Thyroid gland (tissue), 4 donors: ENCODE measurements around the gene APOF. TPM values are rescaled to one million over a fixed set of nuclear protein-coding genes. Genes with fewer than 3 reads are reported as not detected.

Experiments
- DNase-seq, 2 donors: peaks; one replicate each; pipeline ENCODE4 v3.0.0-alpha.2; 2019
- H3K27ac ChIP-seq, 3 donors: fragments of 200-600 bp; sonication (generic); 1 replicate in 2 of 3; 2 replicates in 1 of 3; pipeline ENCODE4 v1.5.1; 2016 to 2019; ENCODE audit warnings: mild to moderate bottlenecking in 1 of 3, moderate library complexity in 1 of 3
- H3K27me3 ChIP-seq: fragments of 200-600 bp; sonication (generic); one replicate; pipeline ENCODE4 v1.5.1; 2019
- H3K36me3 ChIP-seq, 2 donors: fragments of 200-600 bp; sonication (generic); one replicate each; pipeline ENCODE4 v1.5.1; 2016 to 2019
- H3K4me1 ChIP-seq, 2 donors: fragments of 200-600 bp; sonication (generic); one replicate each; pipeline ENCODE4 v1.5.1; 2017 to 2019
- H3K4me3 ChIP-seq, 3 donors: fragments of 200-600 bp; sonication (generic); replicated peaks in 1 of 3; 1 replicate in 2 of 3; 2 replicates in 1 of 3; pipeline ENCODE4 v1.5.1; 2016; ENCODE audit warnings: mild to moderate bottlenecking in 1 of 3
- H3K9me3 ChIP-seq: fragments of 200-600 bp; sonication (generic); one replicate; pipeline ENCODE4 v1.5.1; 2017
- CTCF ChIP-seq, 6 experiments: fragments of 200-600 bp in 3 of 6; fragments of 450-650 bp in 3 of 6; sonication (generic) in 3 of 6; IDR thresholded peaks; one replicate each; pipeline ENCODE4 v1.5.1; 2016 to 2019; ENCODE audit warnings: antibody characterized with exemption in 6 of 6, mild to moderate bottlenecking in 2 of 6, inconsistent platforms in 1 of 6, moderate library complexity in 1 of 6
- POLR2A ChIP-seq, 2 donors: fragments of 450-650 bp; IDR thresholded peaks; one replicate each; pipeline ENCODE4 v1.6.1; 2017; ENCODE audit warnings: antibody characterized with exemption in 2 of 2, mild to moderate bottlenecking in 2 of 2, moderate library complexity in 1 of 2
- WGBS, 2 donors: methylation state at CpG; one replicate each; pipeline ENCODE4 v1.1.5; 2017; 5-methylcytosine and 5-hydroxymethylcytosine counted together
- intact Hi-C: fragments of 100-400 bp; cut with DNase I; formaldehyde crosslinking; loops from one replicate; pipeline ENCODE4 v1.15.1; 2023
- small RNA-seq: library from RNA; depleted of rRNA; stranded (forward); fragments of <200 nt; gene quantifications from one replicate; pipeline ENCODE3, GENCODE V24; 2016
- total RNA-seq, 4 donors: library from RNA; depleted of rRNA; stranded (reverse); fragments of >200 nt; gene quantifications; one replicate each; pipeline ENCODE4 v1.2.3, GENCODE V29; 2016

The APOF gene
- total RNA-seq, 4 donors from 2014 or later = not detected

GRCh38 chr12:56315249-56315621 is 47.4 kb downstream of the APOF start:
- 0 to 2% methylated on average over 5 to 7 of the region's 11 CpGs for WGBS, 2 donors
- Histone ChIP-seq H3K9me3 (no peaks in the 10 kb centered on the region), H3K4me1 (peaks cover 9 to 17% of the 10 kb centered on the region in 2 donors), H3K4me3 (peak overlapping the region; percentile 51 to 94 (median 86)), H3K27me3 (no peaks in the 10 kb centered on the region), H3K36me3 (peaks cover 17 to 29% of the 10 kb centered on the region in 2 donors), H3K27ac (peak overlapping the region; percentile 84 to 89 (median 85))
- intact Hi-C loops = loop anchor here (5.0 kb wide), 1 partner anchor 37 kb away; no protein-coding TSS in a partner anchor
- TF ChIP-seq POLR2A (IDR thresholded peaks at IDR 0.05) (no peak), CTCF (IDR thresholded peaks at IDR 0.05) (no peak)
- DNase-seq = no peak

GRCh38 chr12:56311003-56311402 is 51.7 kb downstream of the APOF start:
- Histone ChIP-seq H3K9me3 (no peaks in the 10 kb centered on the region), H3K4me3 (no peak overlapping the region), H3K36me3 (peaks cover 15% of the 10 kb centered on the region in 2 donors), H3K4me1 (peaks cover 9 to 11% of the 10 kb centered on the region in 2 donors), H3K27me3 (no peaks in the 10 kb centered on the region), H3K27ac (no peak overlapping the region)
- no peak for TF ChIP-seq POLR2A (IDR thresholded peaks at IDR 0.05)
- TF ChIP-seq CTCF (IDR thresholded peaks at IDR 0.05) = no peak
- intact Hi-C loops = no loop called here
- no peak for DNase-seq
- WGBS, 2 donors = 92 to 97% methylated on average over 12 of the region's 12 CpGs

Small RNA genes within 50 kb of the gene (small RNA-seq; reads per million reads assigned to genes)
- not detected for gene RNU7-40P

Other genes with a start within 250 kb of the APOF start
- 1,000 to 10,000 TPM; 1,344 to 2,817 (median 2,330) TPM for gene RPL41, start 246.2 kb downstream of the APOF start, total RNA-seq
- gene ZC3H10, start 244.6 kb downstream of the APOF start, total RNA-seq = 1 to 10 TPM; 4.7 to 7.7 (median 5.6) TPM
- 10 to 100 TPM; 60.6 to 84.7 (median 68.7) TPM for gene ESYT1, start 234.6 kb downstream of the APOF start, total RNA-seq
- 100 to 1,000 TPM in 1 of 4 donors, 10 to 100 TPM in 3; 33.4 to 115 (median 48.1) TPM for gene MYL6B, start 210.3 kb downstream of the APOF start, total RNA-seq
- 1,000 to 10,000 TPM; 1,110 to 2,359 (median 1,915) TPM for gene MYL6, start 204.5 kb downstream of the APOF start, total RNA-seq
- gene SMARCC2, start 173.4 kb downstream of the APOF start, total RNA-seq = 100 to 1,000 TPM in 1 of 4 donors, 10 to 100 TPM in 3; 76.5 to 101 (median 83.0) TPM
- gene RNF41, start 140.9 kb downstream of the APOF start, total RNA-seq = 10 to 100 TPM; 63.4 to 89.7 (median 73.4) TPM
- gene NABP2, start 138.5 kb downstream of the APOF start, total RNA-seq = 10 to 100 TPM; 19.4 to 35.7 (median 31.4) TPM
- gene SLC39A5, start 132.8 kb downstream of the APOF start, total RNA-seq = not detected
- gene ANKRD52, start 104.5 kb downstream of the APOF start, total RNA-seq = 10 to 100 TPM; 15.9 to 22.3 (median 18.3) TPM
- gene COQ10A, start 95.9 kb downstream of the APOF start, total RNA-seq = 10 to 100 TPM; 11.3 to 28.7 (median 19.7) TPM
- 100 to 1,000 TPM; 110 to 190 (median 118) TPM for gene CS, start 62.5 kb downstream of the APOF start, total RNA-seq
- 100 to 1,000 TPM; 107 to 129 (median 124) TPM for gene CNPY2, start 46.9 kb downstream of the APOF start, total RNA-seq
- gene PAN2, start 28.9 kb downstream of the APOF start, total RNA-seq = 100 to 1,000 TPM in 3 of 4 donors, 10 to 100 TPM in 1; 95.7 to 148 (median 134) TPM
- gene IL23A, start 24.0 kb downstream of the APOF start, total RNA-seq = 1 to 10 TPM in 1 of 4 donors, under 1 TPM in 1, not detected in 2; 0.67 to 1.1 TPM
- gene STAT2, start 2.8 kb downstream of the APOF start, total RNA-seq = 100 to 1,000 TPM; 121 to 166 (median 146) TPM
- gene TIMELESS, start 86.6 kb upstream of the APOF start, total RNA-seq = 1 to 10 TPM; 4.6 to 7.6 (median 6.7) TPM
- not detected for gene MIP, start 91.8 kb upstream of the APOF start, total RNA-seq
- gene SPRYD4, start 105.7 kb upstream of the APOF start, total RNA-seq = 1 to 10 TPM; 2.8 to 4.6 (median 4.3) TPM
- 1 to 10 TPM; 1.8 to 4.2 (median 2.7) TPM for gene GLS2, start 125.3 kb upstream of the APOF start, total RNA-seq
- 10 to 100 TPM; 39.8 to 58.3 (median 50.2) TPM for gene RBMS2, start 159.0 kb upstream of the APOF start, total RNA-seq